T-helper 1 cell treated with Interleukin-12 subunit alpha and Interleukin-12 subunit beta and Interleukin-4 antibody, amounts not matched to agents 30 μg/mL and 1 μg/mL, for 36 hours (primary cell): ENCODE measurements around the gene EGFL8.
"Not testable (repeated sequence)": the region's sequence is repeated elsewhere in the genome, so short reads cannot be mapped to it uniquely, and the experiment has no call there.

Experiments
- H3K27ac Mint-ChIP-seq: one replicate; pipeline ENCODE4 v1.8.0; 2021; ENCODE audit warnings: mild to moderate bottlenecking, mixed read lengths
- H3K27me3 Mint-ChIP-seq: one replicate; pipeline ENCODE4 v1.8.0; 2021; ENCODE audit warnings: low read depth, mixed read lengths
- H3K36me3 Mint-ChIP-seq: one replicate; pipeline ENCODE4 v1.8.0; 2021; ENCODE audit warnings: low read depth, mixed read lengths
- H3K4me1 Mint-ChIP-seq: one replicate; pipeline ENCODE4 v1.8.0; 2021; ENCODE audit warnings: low read depth, mixed read lengths
- H3K4me3 Mint-ChIP-seq: one replicate; pipeline ENCODE4 v1.8.0; 2021; ENCODE audit warnings: mild to moderate bottlenecking, moderate library complexity, mixed read lengths
- H3K9me3 Mint-ChIP-seq: one replicate; pipeline ENCODE4 v1.8.0; 2021; ENCODE audit warnings: mixed read lengths

EGFL8 gene

GRCh38 chr6:32200711-32201475, 36.5 kb downstream of the EGFL8 start:
- H3K27ac Mint-ChIP-seq = no peak overlapping the region
- H3K4me3 Mint-ChIP-seq = no peak overlapping the region
- H3K9me3 Mint-ChIP-seq = no peaks in the 10 kb centered on the region
- H3K36me3 Mint-ChIP-seq = no peaks in the 10 kb centered on the region
- peaks cover 19% of the 10 kb centered on the region for H3K27me3 Mint-ChIP-seq
- H3K4me1 Mint-ChIP-seq = peaks cover 6% of the 10 kb centered on the region

GRCh38 chr6:32202186-32202585, 37.8 kb downstream of the EGFL8 start:
- H3K27ac Mint-ChIP-seq = no peak overlapping the region
- H3K4me3 Mint-ChIP-seq = no peak overlapping the region
- no peaks in the 10 kb centered on the region for H3K4me1 Mint-ChIP-seq
- H3K36me3 Mint-ChIP-seq = no peaks in the 10 kb centered on the region
- H3K9me3 Mint-ChIP-seq = no peaks in the 10 kb centered on the region
- peaks cover 24% of the 10 kb centered on the region for H3K27me3 Mint-ChIP-seq

GRCh38 chr6:32203426-32204267, 39.3 kb downstream of the EGFL8 start:
- H3K27me3 Mint-ChIP-seq = peaks cover 26% of the 10 kb centered on the region

GRCh38 chr6:32204268-32204715, 39.9 kb downstream of the EGFL8 start:
- H3K27ac Mint-ChIP-seq = no peak overlapping the region
- no peaks in the 10 kb centered on the region for H3K4me1 Mint-ChIP-seq
- H3K36me3 Mint-ChIP-seq = no peaks in the 10 kb centered on the region
- peaks cover 32% of the 10 kb centered on the region for H3K27me3 Mint-ChIP-seq
- H3K9me3 Mint-ChIP-seq = no peaks in the 10 kb centered on the region
- no peak overlapping the region for H3K4me3 Mint-ChIP-seq

More at GRCh38 chr6:32203426-32204267, 39.3 kb downstream of the EGFL8 start:
- no peaks in the 10 kb centered on the region for H3K4me1 Mint-ChIP-seq
- H3K4me3 Mint-ChIP-seq = no peak overlapping the region
- H3K27ac Mint-ChIP-seq = no peak overlapping the region
- no peaks in the 10 kb centered on the region for H3K9me3 Mint-ChIP-seq
- no peaks in the 10 kb centered on the region for H3K36me3 Mint-ChIP-seq

- H3K27ac Mint-ChIP-seq = no peak overlapping the region
- H3K4me1 Mint-ChIP-seq = no peaks in the 10 kb centered on the region
- H3K9me3 Mint-ChIP-seq = no peaks in the 10 kb centered on the region
- no peak overlapping the region for H3K4me3 Mint-ChIP-seq
- H3K36me3 Mint-ChIP-seq = no peaks in the 10 kb centered on the region
- H3K27me3 Mint-ChIP-seq = peaks cover 29% of the 10 kb centered on the region
These were observed 44.6 kb downstream of the EGFL8 start for GRCh38 chr6:32208996-32209395.

- Mint-ChIP-seq H3K9me3 (no peaks in the 10 kb centered on the region), H3K27ac (no peak overlapping the region), H3K27me3 (peaks cover 19% of the 10 kb centered on the region), H3K4me3 (no peak overlapping the region), H3K4me1 (peaks cover 2% of the 10 kb centered on the region), H3K36me3 (no peaks in the 10 kb centered on the region)
These were observed 45.8 kb downstream of the EGFL8 start for GRCh38 chr6:32210191-32210601.

GRCh38 chr6:32211432-32211831, 47.0 kb downstream of the EGFL8 start:
- not testable (repeated sequence) for H3K4me3 Mint-ChIP-seq, H3K9me3 Mint-ChIP-seq, H3K27ac Mint-ChIP-seq, H3K4me1 Mint-ChIP-seq, H3K36me3 Mint-ChIP-seq
- peaks cover 11% of the 10 kb centered on the region for H3K27me3 Mint-ChIP-seq

- no peaks in the 10 kb centered on the region for H3K9me3 Mint-ChIP-seq
- H3K4me1 Mint-ChIP-seq = peaks cover 2% of the 10 kb centered on the region
- H3K27me3 Mint-ChIP-seq = peaks cover 12% of the 10 kb centered on the region
- H3K36me3 Mint-ChIP-seq = no peaks in the 10 kb centered on the region
- H3K4me3 Mint-ChIP-seq = no peak overlapping the region
- no peak overlapping the region for H3K27ac Mint-ChIP-seq
These were observed 47.8 kb downstream of the EGFL8 start for GRCh38 chr6:32212076-32212760.

GRCh38 chr6:32213649-32214048, 49.3 kb downstream of the EGFL8 start:
- Mint-ChIP-seq H3K27ac (no peak overlapping the region), H3K9me3 (no peaks in the 10 kb centered on the region), H3K36me3 (no peaks in the 10 kb centered on the region)

GRCh38 chr6:32214126-32214525, 49.7 kb downstream of the EGFL8 start:
- Mint-ChIP-seq H3K4me3 (no peak overlapping the region), H3K4me1 (peaks cover 2% of the 10 kb centered on the region), H3K9me3 (no peaks in the 10 kb centered on the region), H3K27me3 (peaks cover 6% of the 10 kb centered on the region), H3K36me3 (no peaks in the 10 kb centered on the region), H3K27ac (no peak overlapping the region)

More at GRCh38 chr6:32213649-32214048, 49.3 kb downstream of the EGFL8 start:
- Mint-ChIP-seq H3K27me3 (peaks cover 10% of the 10 kb centered on the region), H3K4me1 (peaks cover 2% of the 10 kb centered on the region), H3K4me3 (no peak overlapping the region)

GRCh38 chr6:32215617-32216016, 51.2 kb downstream of the EGFL8 start:
- H3K27ac Mint-ChIP-seq = no peak overlapping the region
- peaks cover 2% of the 10 kb centered on the region for H3K4me1 Mint-ChIP-seq
- H3K36me3 Mint-ChIP-seq = no peaks in the 10 kb centered on the region
- H3K4me3 Mint-ChIP-seq = no peak overlapping the region
- H3K9me3 Mint-ChIP-seq = no peaks in the 10 kb centered on the region
- H3K27me3 Mint-ChIP-seq = peaks cover 11% of the 10 kb centered on the region

GRCh38 chr6:32216285-32216684, 51.9 kb downstream of the EGFL8 start:
- H3K36me3 Mint-ChIP-seq = no peaks in the 10 kb centered on the region
- H3K27ac Mint-ChIP-seq = no peak overlapping the region
- peaks cover 2% of the 10 kb centered on the region for H3K4me1 Mint-ChIP-seq
- no peak overlapping the region for H3K4me3 Mint-ChIP-seq
- H3K9me3 Mint-ChIP-seq = no peaks in the 10 kb centered on the region
- H3K27me3 Mint-ChIP-seq = peaks cover 11% of the 10 kb centered on the region

GRCh38 chr6:32216998-32217397, 52.6 kb downstream of the EGFL8 start:
- H3K4me1 Mint-ChIP-seq = peaks cover 2% of the 10 kb centered on the region
- H3K27ac Mint-ChIP-seq = no peak overlapping the region
- no peak overlapping the region for H3K4me3 Mint-ChIP-seq
- H3K27me3 Mint-ChIP-seq = peaks cover 11% of the 10 kb centered on the region
- H3K36me3 Mint-ChIP-seq = no peaks in the 10 kb centered on the region
- H3K9me3 Mint-ChIP-seq = no peaks in the 10 kb centered on the region
